IMR-90 (cell line): ENCODE data around the gene DTX1. TPM values are rescaled to one million over a fixed set of nuclear protein-coding genes. Genes with fewer than 3 reads are reported as not detected.

ENCODE experiments used
- ATAC-seq: fragments of 200-7000 bp; cut with Tn5 transposase; 2 replicates; pipeline ENCODE4 v1.9.1; 2020; ENCODE audit warnings: low read depth, mild to moderate bottlenecking, moderate library complexity
- BruUV-seq: library from RNA; stranded (reverse); fragments of 400-500 nt; replicated peaks from 2 replicates; lab custom pipeline; 2021; lab: Mats Ljungman, UMichigan
- CTCF ChIA-PET: fragments of 300-600 bp; formaldehyde crosslinking; extraction: SDS; loops from one replicate; lab custom pipeline; 2021; ENCODE audit warnings: antibody characterized with exemption; lab: Yijun Ruan, JAX
- POLR2A ChIA-PET: fragments of 300-600 bp; sonication (Branson Sonifier 250); formaldehyde crosslinking; loops from one replicate; lab custom pipeline; 2022; ENCODE audit warnings: antibody characterized with exemption; ENCODE audit not compliant: unreplicated experiment; lab: Charles Lee
- DNase-seq: peaks from one replicate; pipeline ENCODE4 v3.0.0; 2013
- H2AFZ ChIP-seq: replicated peaks from 2 replicates; pipeline ENCODE3; 2013; ENCODE audit warnings: low read length, mild to moderate bottlenecking; ENCODE audit not compliant: poor library complexity
- H2AK5ac ChIP-seq: 2 replicates; pipeline ENCODE4 v1.6.1; 2013; ENCODE audit warnings: low read depth, low read length, inconsistent platforms
- H2AK9ac ChIP-seq: replicated peaks from 2 replicates; pipeline ENCODE3; 2013; ENCODE audit warnings: mild to moderate bottlenecking, low read depth, low read length, moderate library complexity; ENCODE audit not compliant: poor library complexity
- H2BK120ac ChIP-seq: 2 replicates; pipeline ENCODE4 v1.6.1; 2013; ENCODE audit warnings: low read depth, low read length, inconsistent platforms
- H2BK15ac ChIP-seq: 3 replicates; pipeline ENCODE4 v1.6.1; 2013; ENCODE audit warnings: low read depth, low read length, inconsistent platforms
- H2BK20ac ChIP-seq: 2 replicates; pipeline ENCODE4 v1.6.1; 2013; ENCODE audit warnings: low read depth, mild to moderate bottlenecking, inconsistent platforms, low read length, moderate library complexity
- H2BK5ac ChIP-seq: 2 replicates; pipeline ENCODE4 v1.6.1; 2013; ENCODE audit warnings: mild to moderate bottlenecking, low read depth, low read length, inconsistent platforms; ENCODE audit not compliant: poor library complexity, severe bottlenecking
- H3K14ac ChIP-seq: replicated peaks from 2 replicates; pipeline ENCODE4 v1.6.1; 2013; ENCODE audit warnings: low read depth, low read length, inconsistent platforms
- H3K18ac ChIP-seq: 2 replicates; pipeline ENCODE4 v1.6.1; 2013; ENCODE audit warnings: low read depth, low read length, control low read depth
- H3K23ac ChIP-seq: 2 replicates; pipeline ENCODE4 v1.6.1; 2013; ENCODE audit warnings: low read depth, low read length, inconsistent platforms
- H3K27ac ChIP-seq: 2 replicates; pipeline ENCODE4 v1.5.1; 2013; ENCODE audit warnings: mild to moderate bottlenecking, control low read depth, low read length; ENCODE audit not compliant: insufficient read depth
- H3K27me3 ChIP-seq: 2 replicates; pipeline ENCODE4 v1.6.1; 2013; ENCODE audit warnings: low read length; ENCODE audit not compliant: control insufficient read depth, insufficient read depth
- H3K36me3 ChIP-seq: 2 replicates; pipeline ENCODE4 v1.6.1; 2013; ENCODE audit warnings: low read length, mixed read lengths; ENCODE audit not compliant: control insufficient read depth, insufficient read depth
- H3K4ac ChIP-seq: 2 replicates; pipeline ENCODE4 v1.6.1; 2013; ENCODE audit warnings: low read depth, low read length, inconsistent platforms
- H3K4me1 ChIP-seq: 2 replicates; pipeline ENCODE4 v1.6.1; 2013; ENCODE audit warnings: low read length, mixed read lengths; ENCODE audit not compliant: control insufficient read depth, insufficient read depth
- H3K4me2 ChIP-seq: 2 replicates; pipeline ENCODE4 v1.6.1; 2013; ENCODE audit warnings: low read depth, mild to moderate bottlenecking, control low read depth, low read length, moderate library complexity
- H3K4me3 ChIP-seq: 2 replicates; pipeline ENCODE4 v1.5.1; 2013; ENCODE audit warnings: low read depth, mild to moderate bottlenecking, control low read depth, low read length, moderate library complexity; ENCODE audit not compliant: insufficient read depth
- H3K56ac ChIP-seq: 2 replicates; pipeline ENCODE4 v1.6.1; 2013; ENCODE audit warnings: low read length, inconsistent platforms; ENCODE audit not compliant: insufficient read depth; ENCODE audit errors: extremely low read depth
- H3K79me1 ChIP-seq, 2 experiments: 2 replicates each; pipeline ENCODE4 v1.6.1; 2013; ENCODE audit warnings: low read length in 2 of 2, inconsistent platforms in 1 of 2, low read depth in 1 of 2
- H3K9ac ChIP-seq: 2 replicates; pipeline ENCODE4 v1.6.1; 2013; ENCODE audit warnings: low read depth, low read length, control low read depth
- H3K9me1 ChIP-seq: 2 replicates; pipeline ENCODE4 v1.6.1; 2013; ENCODE audit warnings: low read length, inconsistent platforms; ENCODE audit not compliant: insufficient read depth
- H3K9me3 ChIP-seq: 2 replicates; pipeline ENCODE4 v1.6.1; 2013; ENCODE audit warnings: low read length; ENCODE audit not compliant: control insufficient read depth, insufficient read depth
- H4K20me1 ChIP-seq: 2 replicates; pipeline ENCODE4 v1.6.1; 2013; ENCODE audit warnings: low read length, inconsistent platforms; ENCODE audit not compliant: insufficient read depth
- H4K5ac ChIP-seq: 2 replicates; pipeline ENCODE4 v1.6.1; 2013; ENCODE audit warnings: mild to moderate bottlenecking, low read depth, low read length, control low read depth
- H4K8ac ChIP-seq, 2 experiments: 2 replicates each; pipeline ENCODE4 v1.6.1; 2013; ENCODE audit warnings: low read depth in 2 of 2, low read length in 2 of 2, control low read depth in 1 of 2, inconsistent platforms in 1 of 2
- H4K91ac ChIP-seq: 2 replicates; pipeline ENCODE4 v1.6.1; 2013; ENCODE audit warnings: low read depth, low read length, inconsistent platforms; ENCODE audit not compliant: insufficient read depth
- CEBPB ChIP-seq: IDR thresholded peaks from 2 replicates; pipeline ENCODE4 v1.6.1; 2012; ENCODE audit warnings: low read depth, low read length, improper control_type of control experiment
- CHD1 ChIP-seq: IDR thresholded peaks from 2 replicates; pipeline ENCODE4 v1.6.1; 2012; ENCODE audit warnings: low read depth, low read length, improper control_type of control experiment
- CTCF ChIP-seq: conservative IDR thresholded peaks from 2 replicates; pipeline ENCODE4 v1.5.1; 2012; ENCODE audit warnings: mild to moderate bottlenecking, low read depth, low read length, improper control_type of control experiment
- ELK1 ChIP-seq: fragments of 150-350 bp; IDR thresholded peaks from 2 replicates; pipeline ENCODE4 v1.6.1; 2016; ENCODE audit warnings: low read depth, mild to moderate bottlenecking, low read length, moderate library complexity, borderline replicate concordance
- MAFK ChIP-seq: IDR thresholded peaks from 2 replicates; pipeline ENCODE4 v1.6.1; 2012; ENCODE audit warnings: low read depth, low read length, improper control_type of control experiment
- MAZ ChIP-seq: IDR thresholded peaks from 2 replicates; pipeline ENCODE4 v1.6.1; 2012; ENCODE audit warnings: low read depth, mild to moderate bottlenecking, low read length, improper control_type of control experiment, moderate library complexity, borderline replicate concordance
- MXI1 ChIP-seq: IDR thresholded peaks from 2 replicates; pipeline ENCODE4 v1.6.1; 2012; ENCODE audit warnings: low read depth, mild to moderate bottlenecking, low read length, moderate library complexity, borderline replicate concordance
- NFE2L2 ChIP-seq: fragments of 150-350 bp; IDR thresholded peaks from 2 replicates; pipeline ENCODE4 v1.6.1; 2016; ENCODE audit warnings: low read depth, mild to moderate bottlenecking, low read length
- POLR2A ChIP-seq: IDR thresholded peaks from 2 replicates; pipeline ENCODE4 v1.6.1; 2012; ENCODE audit warnings: mild to moderate bottlenecking, low read depth, low read length
- RAD21 ChIP-seq: IDR thresholded peaks from 2 replicates; pipeline ENCODE4 v1.6.1; 2012; ENCODE audit warnings: low read length, improper control_type of control experiment
- RFX5 ChIP-seq: IDR thresholded peaks from 2 replicates; pipeline ENCODE4 v1.8.0; 2012; ENCODE audit warnings: low read depth, mild to moderate bottlenecking, low read length, moderate library complexity
- USF2 ChIP-seq: fragments of 150-350 bp; IDR thresholded peaks from 2 replicates; pipeline ENCODE4 v1.6.1; 2017; ENCODE audit warnings: mild to moderate bottlenecking, antibody characterized with exemption, low read length, low read depth
- WGBS, 2 experiments: methylation state at CpG; one replicate each; pipeline versions ENCODE4 v1.1.5 to v1.1.7; 2013; ENCODE audit warnings: missing lambda C conversion rate in 2 of 2; ENCODE audit not compliant: insufficient read length in 1 of 2; ENCODE audit errors: extremely low coverage in 2 of 2; 5-methylcytosine and 5-hydroxymethylcytosine counted together
- dilution Hi-C: fragments of 300-500 bp; cut with HindIII; formaldehyde crosslinking; loops from one replicate; pipeline ENCODE4 v1.14.3; 2018; ENCODE audit warnings: low sequenced_read_pairs; ENCODE audit not compliant: unreplicated experiment
- in situ Hi-C: fragments of 300-500 bp; cut with MboI; formaldehyde crosslinking; loops from 3 replicates; pipeline ENCODE4 v1.14.3; 2019; ENCODE audit warnings: low sequenced_read_pairs, inconsistent platforms, mixed read lengths
- intact Hi-C: fragments of 100-400 bp; cut with micrococcal nuclease; formaldehyde crosslinking; loops from 2 replicates; pipeline ENCODE4 v1.10.0; 2022
- polyA plus RNA-seq, 3 experiments: library from polyadenylated mRNA; depleted of rRNA; stranded (reverse); fragments of >200 nt; gene quantifications; 2 replicates each; pipeline ENCODE4 v1.2.3, GENCODE V29; 2012; ENCODE audit warnings: low replicate concordance in 1 of 3
- total RNA-seq: library from RNA; depleted of rRNA; stranded (reverse); fragments of >200 nt; gene quantifications from 2 replicates; pipeline ENCODE4 v1.2.3, GENCODE V29; 2012

The DTX1 gene
- total and polyA plus RNA-seq, 2 of the 4 experiments (the other 2 are of a cell fraction), result not detected

- H3K4me2 ChIP-seq, result no peak overlapping the region
- in situ Hi-C loops, result no loop called here
- H4K5ac ChIP-seq, result no peak overlapping the region
- H2BK20ac ChIP-seq, result no peak overlapping the region
- no peaks in the 10 kb centered on the region for H3K9me3 ChIP-seq
- H3K27ac ChIP-seq, result no peak overlapping the region
- no TSS peak for BruUV-seq
- H3K79me1 ChIP-seq, result no peaks in the 10 kb centered on the region
- DNase-seq, result no peak
- 0% methylated on average over 2 of the region's 13 CpGs; no CpG with 5 or more reads in 1 of the 2 experiments for WGBS, 2 experiments
- H3K9ac ChIP-seq, result no peak overlapping the region
- no peak overlapping the region for H2AK5ac ChIP-seq
- no peak for TF ChIP-seq USF2
- TF ChIP-seq CTCF, result no peak
- no peak for TF ChIP-seq POLR2A
- TF ChIP-seq ELK1, result no peak
- no peak for TF ChIP-seq RFX5
- TF ChIP-seq MXI1, result no peak
- TF ChIP-seq MAZ, result no peak
- no peak for TF ChIP-seq MAFK
- TF ChIP-seq CHD1, result no peak
- TF ChIP-seq NFE2L2, result no peak
- no peak for TF ChIP-seq CEBPB
- no peak for TF ChIP-seq RAD21
- H4K8ac ChIP-seq, result no peak overlapping the region
- H4K91ac ChIP-seq, result no peak overlapping the region
- H3K4ac ChIP-seq, result no peak overlapping the region
- no peak overlapping the region for H2BK15ac ChIP-seq
- intact Hi-C loops, result no loop called here
- H2BK120ac ChIP-seq, result no peak overlapping the region
- POLR2A ChIA-PET, result no interaction called here
- no peak overlapping the region for H3K56ac ChIP-seq
- no peak overlapping the region for H3K18ac ChIP-seq
- ATAC-seq, result no peak
- no peaks in the 10 kb centered on the region for H4K20me1 ChIP-seq
- peaks cover 6% of the 10 kb centered on the region; the same call in 1 of the 2 replicates for H3K27me3 ChIP-seq
- no peaks in the 10 kb centered on the region for H3K36me3 ChIP-seq
- H3K23ac ChIP-seq, result no peak overlapping the region
- no peaks in the 10 kb centered on the region for H3K9me1 ChIP-seq
- no peak overlapping the region for H3K4me3 ChIP-seq
- no peak overlapping the region for H3K14ac ChIP-seq
- CTCF ChIA-PET, result no interaction called here
- H2BK5ac ChIP-seq, result no peak overlapping the region
- no peaks in the 10 kb centered on the region for H3K4me1 ChIP-seq
- dilution Hi-C loops, result no loop called here
- no peak overlapping the region for H2AFZ ChIP-seq
- H2AK9ac ChIP-seq, result no peak overlapping the region
These were observed 10.4 kb downstream of the DTX1 start for GRCh38 chr12:113066813-113067400.
